Smooth muscle cell of the pulmonary artery (primary cell): ENCODE data around the gene CR1L. TPM values are rescaled to one million over a fixed set of nuclear protein-coding genes. Genes with fewer than 3 reads are reported as not detected.

Experiments
- total RNA-seq: library from RNA; depleted of rRNA; stranded (reverse); fragments of >200 nt; gene quantifications from 2 replicates; pipeline ENCODE4 v1.2.3, GENCODE V29; 2014

Gene CR1L
- total RNA-seq, result not detected in 2 replicates

DNA sequence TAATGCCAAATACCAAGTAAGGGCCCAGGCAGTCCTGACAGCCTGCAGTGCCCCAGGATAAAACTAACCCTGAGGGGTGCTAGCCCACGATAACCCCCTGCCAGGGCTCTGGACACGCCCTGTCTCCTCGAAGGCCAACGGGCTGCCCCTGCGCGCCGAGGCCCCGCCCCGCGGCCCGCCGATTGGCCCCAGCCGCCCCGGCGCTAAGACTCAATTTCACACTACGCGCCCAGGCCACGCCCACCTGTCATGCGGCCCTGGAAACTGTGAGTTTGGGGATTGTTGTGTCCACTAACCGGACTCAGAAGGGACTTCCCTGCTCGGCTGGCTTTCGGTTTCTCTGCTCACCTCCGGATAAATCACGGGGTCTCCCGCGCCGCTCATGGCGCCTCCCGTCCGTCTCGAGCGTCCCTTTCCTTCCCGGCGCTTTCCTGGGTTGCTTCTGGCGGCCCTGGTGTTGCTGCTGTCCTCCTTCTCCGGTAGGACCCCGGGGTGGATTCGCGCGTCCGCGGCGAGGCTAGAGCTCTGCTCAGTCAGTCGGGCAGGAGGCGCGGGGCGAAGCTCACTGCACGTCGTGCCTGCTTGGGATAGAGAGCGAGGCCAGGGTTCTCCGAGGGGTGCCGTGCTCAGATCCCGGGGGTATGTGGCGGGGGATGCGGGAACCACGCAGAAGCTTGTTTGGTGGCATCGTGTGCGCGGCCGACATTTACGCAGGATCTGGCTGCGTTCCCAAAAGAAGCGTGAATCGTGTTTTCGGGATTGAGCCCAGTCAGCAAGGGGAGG, at the start of gene CR1L:
TSS of gene CR1L (plus strand) at position 282 of the 783 bp plus-strand sequence. CDS start at position 383, 101 bp downstream.

GRCh38 chr1:207751790-207752455, 107.0 kb downstream of the CR1L start, which contains the start of gene CD46:
CD46 (plus strand) TSS chr1:207752054; CDS start chr1:207752213, 159 bp downstream.

Other genes with a start within 250 kb of the CR1L start
- gene CR2, start 190.8 kb upstream of the CR1L start, total RNA-seq, result not detected in 2 replicates
- not detected in 2 replicates for gene CR1, start 149.0 kb upstream of the CR1L start, total RNA-seq
- 136 and 165 TPM in 2 replicates for gene CD46, start 106.9 kb downstream of the CR1L start, total RNA-seq